SK-N-SH (cell line): ENCODE measurements around the gene ATP6V0B. TPM values are rescaled to one million over a fixed set of nuclear protein-coding genes. Genes with fewer than 3 reads are reported as not detected.

Experiments used
- CTCF ChIA-PET: fragments of 300-600, 350-600 bp; formaldehyde crosslinking; extraction: SDS; loops from one replicate; lab custom pipeline; 2021; lab: Yijun Ruan, JAX
- POLR2A ChIA-PET: fragments of 350-600 bp; sonication (Branson Sonifier 250); formaldehyde crosslinking; extraction: SDS; loops from one replicate; lab custom pipeline; 2020; ENCODE audit warnings: antibody characterized with exemption, inconsistent platforms; lab: Yijun Ruan, JAX
- DNase-seq: peaks from one replicate; pipeline ENCODE4 v3.0.0; 2012
- H2AFZ ChIP-seq: fragments of 200-600 bp; sonication (generic); 2 replicates; pipeline ENCODE4 v1.8.1; 2016; ENCODE audit warnings: antibody characterized with exemption, mild to moderate bottlenecking, low read depth
- H3F3A ChIP-seq: fragments of 200-600 bp; sonication (generic); replicated peaks from 2 replicates; pipeline ENCODE3; 2016; ENCODE audit warnings: antibody characterized with exemption, mild to moderate bottlenecking; ENCODE audit not compliant: insufficient read depth
- H3K27ac ChIP-seq, 2 experiments: fragments of 200-500 bp in 1 of 2; fragments of 200-600 bp in 1 of 2; sonication (Bioruptor generic) in 1 of 2; sonication (generic), shearing (Covaris generic) in 1 of 2; 2 replicates each; pipeline versions ENCODE4 v1.5.1 to v1.6.1; 2014 to 2016; ENCODE audit warnings: low read depth in 2 of 2, inconsistent platforms in 1 of 2, low read length in 1 of 2, mild to moderate bottlenecking in 1 of 2, mixed read lengths in 1 of 2
- H3K27me3 ChIP-seq: fragments of 200-600 bp; sonication (generic), shearing (Covaris generic); 2 replicates; pipeline ENCODE4 v1.6.1; 2016; ENCODE audit warnings: mixed run types; ENCODE audit not compliant: insufficient read depth
- H3K36me3 ChIP-seq, 2 experiments: fragments of 200-500 bp in 1 of 2; fragments of 200-600 bp in 1 of 2; sonication (Bioruptor generic) in 1 of 2; sonication (generic) in 1 of 2; replicated peaks in 1 of 2; 2 replicates each; pipeline versions ENCODE3 to v1.5.1; 2014 to 2016; ENCODE audit warnings: low read length in 1 of 2, mild to moderate bottlenecking in 1 of 2; ENCODE audit not compliant: insufficient read depth in 2 of 2, control insufficient read depth in 1 of 2
- H3K4me1 ChIP-seq, 2 experiments: fragments of 200-500 bp in 1 of 2; fragments of 200-600 bp in 1 of 2; sonication (Bioruptor generic) in 1 of 2; sonication (generic), shearing (Covaris generic) in 1 of 2; 2 replicates each; pipeline versions ENCODE4 v1.5.1 to v1.6.1; 2014 to 2016; ENCODE audit warnings: low read depth in 1 of 2, low read length in 1 of 2, mixed run types in 1 of 2; ENCODE audit not compliant: insufficient read depth in 2 of 2, control insufficient read depth in 1 of 2
- H3K4me2 ChIP-seq: fragments of 200-600 bp; sonication (generic), shearing (Covaris generic); 2 replicates; pipeline ENCODE4 v1.6.1; 2017; ENCODE audit warnings: mixed run types
- H3K4me3 ChIP-seq, 2 experiments: fragments of 200-500 bp in 1 of 2; fragments of 200-600 bp in 1 of 2; sonication (Bioruptor generic) in 1 of 2; sonication (generic), shearing (Covaris generic) in 1 of 2; 2 replicates each; pipeline versions ENCODE4 v1.5.1 to v1.8.1; 2014 to 2016; ENCODE audit warnings: low read depth in 2 of 2, inconsistent platforms in 1 of 2, low read length in 1 of 2, mild to moderate bottlenecking in 1 of 2, mixed read lengths in 1 of 2, moderate library complexity in 1 of 2
- H3K79me2 ChIP-seq: fragments of 200-600 bp; sonication (generic); 2 replicates; pipeline ENCODE4 v1.8.1; 2017; ENCODE audit warnings: mild to moderate bottlenecking; ENCODE audit not compliant: insufficient read depth
- H3K9ac ChIP-seq: fragments of 200-600 bp; sonication (generic); 2 replicates; pipeline ENCODE4 v1.6.1; 2017; ENCODE audit warnings: mixed run types
- H3K9me2 ChIP-seq: fragments of 200-600 bp; sonication (generic); 2 replicates; pipeline ENCODE4 v1.6.1; 2017; ENCODE audit warnings: mixed run types
- H3K9me3 ChIP-seq: fragments of 200-600 bp; sonication (generic); 2 replicates; pipeline ENCODE4 v1.6.1; 2017; ENCODE audit warnings: mixed run types, mild to moderate bottlenecking, moderate library complexity
- H4K20me1 ChIP-seq: fragments of 200-600 bp; sonication (generic); 2 replicates; pipeline ENCODE4 v1.6.1; 2017; ENCODE audit warnings: mild to moderate bottlenecking, mixed run types; ENCODE audit not compliant: insufficient read depth
- ELF1 ChIP-seq: IDR thresholded peaks from 2 replicates; pipeline ENCODE4 v1.4.0; 2012
- EP300 ChIP-seq, 2 experiments: IDR thresholded peaks; 2 replicates each; pipeline versions ENCODE4 v1.4.0 to v1.6.1; 2012; ENCODE audit warnings: borderline replicate concordance in 1 of 2, low read depth in 1 of 2, low read length in 1 of 2
- FOXM1 ChIP-seq: IDR thresholded peaks from 2 replicates; pipeline ENCODE4 v1.4.0; 2012; ENCODE audit warnings: low read depth, mild to moderate bottlenecking
- GABPA ChIP-seq: IDR thresholded peaks from 2 replicates; pipeline ENCODE4 v1.4.0; 2012; ENCODE audit warnings: low read depth, mild to moderate bottlenecking
- POLR2AphosphoS5 ChIP-seq: IDR thresholded peaks from 2 replicates; pipeline ENCODE4 v1.6.1; 2012; ENCODE audit warnings: low read depth, low read length
- RAD21 ChIP-seq: IDR thresholded peaks from 2 replicates; pipeline ENCODE4 v1.6.1; 2012; ENCODE audit warnings: mild to moderate bottlenecking, low read length
- TEAD4 ChIP-seq: IDR thresholded peaks from 2 replicates; pipeline ENCODE4 v1.4.0; 2012; ENCODE audit warnings: mild to moderate bottlenecking, borderline replicate concordance; ENCODE audit not compliant: insufficient read depth
- YY1 ChIP-seq: IDR thresholded peaks from 2 replicates; pipeline ENCODE4 v1.4.0; 2012; ENCODE audit warnings: low read depth, mild to moderate bottlenecking
- WGBS: methylation state at CpG from one replicate; pipeline ENCODE4 v1.1.6; 2017; ENCODE audit warnings: low lambda C conversion rate; 5-methylcytosine and 5-hydroxymethylcytosine counted together
- polyA plus RNA-seq, 3 experiments: library from polyadenylated mRNA; depleted of rRNA; stranded (reverse); fragments of >200 nt; gene quantifications; 2 replicates each; pipeline ENCODE4 v1.2.3, GENCODE V29; 2012
- TF ChIP-seq, protein P1 (sequence below): fragments of 200-600 bp; sonication (generic); IDR thresholded peaks from 2 replicates; pipeline ENCODE4 v1.6.1; 2017; ENCODE audit warnings: antibody characterized with exemption, mild to moderate bottlenecking, moderate library complexity
- TF ChIP-seq, protein P2 (sequence below): IDR thresholded peaks from 2 replicates; pipeline ENCODE4 v1.4.0; 2012; ENCODE audit warnings: low read depth, borderline replicate concordance
- TF ChIP-seq, protein P3 (sequence below): fragments of 150-350 bp; IDR thresholded peaks from 2 replicates; pipeline ENCODE4 v1.6.1; 2016; ENCODE audit warnings: mild to moderate bottlenecking, low read depth, low read length

ATP6V0B gene
- polyA plus RNA-seq, 1 of the 3 experiments (the other 2 are of a cell fraction) = 180 TPM

DNA sequence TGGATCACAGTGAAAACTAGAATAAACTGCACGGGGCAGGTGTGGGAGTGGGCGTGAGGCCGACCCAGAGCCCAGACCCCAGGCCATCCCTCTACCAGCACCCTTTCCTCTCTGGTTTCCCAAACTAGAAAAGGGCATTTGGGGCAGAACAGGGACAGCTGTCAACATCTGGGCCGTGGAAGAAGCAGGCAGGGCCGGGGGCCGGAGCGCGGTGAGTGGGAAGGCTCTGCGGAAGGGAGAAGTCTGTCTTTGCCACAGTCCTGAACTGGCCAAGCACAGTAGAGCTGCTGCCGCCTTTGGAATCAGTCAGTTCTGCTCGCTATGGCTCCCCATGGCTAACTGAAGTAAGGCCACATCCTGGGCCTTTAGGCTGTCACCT, 23.2 kb downstream of the ATP6V0B start:
- TF ChIP-seq RAD21 (no peak), TEAD4 (no peak), GABPA (no peak), EP300 (IDR thresholded peaks at IDR 0.05; ENCODE audit: borderline replicate concordance in 1 of 2, low read depth in 1 of 2, low read length in 1 of 2) (no peak)
- TF ChIP-seq, protein P1, sequence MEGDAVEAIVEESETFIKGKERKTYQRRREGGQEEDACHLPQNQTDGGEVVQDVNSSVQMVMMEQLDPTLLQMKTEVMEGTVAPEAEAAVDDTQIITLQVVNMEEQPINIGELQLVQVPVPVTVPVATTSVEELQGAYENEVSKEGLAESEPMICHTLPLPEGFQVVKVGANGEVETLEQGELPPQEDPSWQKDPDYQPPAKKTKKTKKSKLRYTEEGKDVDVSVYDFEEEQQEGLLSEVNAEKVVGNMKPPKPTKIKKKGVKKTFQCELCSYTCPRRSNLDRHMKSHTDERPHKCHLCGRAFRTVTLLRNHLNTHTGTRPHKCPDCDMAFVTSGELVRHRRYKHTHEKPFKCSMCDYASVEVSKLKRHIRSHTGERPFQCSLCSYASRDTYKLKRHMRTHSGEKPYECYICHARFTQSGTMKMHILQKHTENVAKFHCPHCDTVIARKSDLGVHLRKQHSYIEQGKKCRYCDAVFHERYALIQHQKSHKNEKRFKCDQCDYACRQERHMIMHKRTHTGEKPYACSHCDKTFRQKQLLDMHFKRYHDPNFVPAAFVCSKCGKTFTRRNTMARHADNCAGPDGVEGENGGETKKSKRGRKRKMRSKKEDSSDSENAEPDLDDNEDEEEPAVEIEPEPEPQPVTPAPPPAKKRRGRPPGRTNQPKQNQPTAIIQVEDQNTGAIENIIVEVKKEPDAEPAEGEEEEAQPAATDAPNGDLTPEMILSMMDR = no peak
- TF ChIP-seq, protein P2, sequence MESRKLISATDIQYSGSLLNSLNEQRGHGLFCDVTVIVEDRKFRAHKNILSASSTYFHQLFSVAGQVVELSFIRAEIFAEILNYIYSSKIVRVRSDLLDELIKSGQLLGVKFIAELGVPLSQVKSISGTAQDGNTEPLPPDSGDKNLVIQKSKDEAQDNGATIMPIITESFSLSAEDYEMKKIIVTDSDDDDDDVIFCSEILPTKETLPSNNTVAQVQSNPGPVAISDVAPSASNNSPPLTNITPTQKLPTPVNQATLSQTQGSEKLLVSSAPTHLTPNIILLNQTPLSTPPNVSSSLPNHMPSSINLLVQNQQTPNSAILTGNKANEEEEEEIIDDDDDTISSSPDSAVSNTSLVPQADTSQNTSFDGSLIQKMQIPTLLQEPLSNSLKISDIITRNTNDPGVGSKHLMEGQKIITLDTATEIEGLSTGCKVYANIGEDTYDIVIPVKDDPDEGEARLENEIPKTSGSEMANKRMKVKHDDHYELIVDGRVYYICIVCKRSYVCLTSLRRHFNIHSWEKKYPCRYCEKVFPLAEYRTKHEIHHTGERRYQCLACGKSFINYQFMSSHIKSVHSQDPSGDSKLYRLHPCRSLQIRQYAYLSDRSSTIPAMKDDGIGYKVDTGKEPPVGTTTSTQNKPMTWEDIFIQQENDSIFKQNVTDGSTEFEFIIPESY = no peak
- Histone ChIP-seq H4K20me1 (no peaks in the 10 kb centered on the region), H3F3A (peaks cover 4% of the 10 kb centered on the region), H3K27me3 (no peaks in the 10 kb centered on the region), H2AFZ (no peak overlapping the region), H3K4me1 (peaks cover 0 to 63% of the 10 kb centered on the region in 2 experiments; a peak in 2 of 4 replicates), H3K9me2 (no peaks in the 10 kb centered on the region), H3K36me3 (no peaks in the 10 kb centered on the region), H3K9me3 (no peaks in the 10 kb centered on the region), H3K4me3 (no peak overlapping the region), H3K27ac (peak overlapping the region in 1 of 2 experiments; percentile 99; a peak in 2 of 4 replicates), H3K9ac (no peak overlapping the region), H3K79me2 (no peaks in the 10 kb centered on the region), H3K4me2 (no peak overlapping the region)
- ChIA-PET CTCF (interaction anchor here (4.3 to 20.6 kb wide), 2 partner anchors 28 to 50 kb away, joined by 21 to 598 read pairs; partner anchors contain the start of gene SLC6A9), POLR2A (no interaction called here)
- no peak for DNase-seq
- WGBS = 94% methylated on average over 10 of the region's 11 CpGs

DNA sequence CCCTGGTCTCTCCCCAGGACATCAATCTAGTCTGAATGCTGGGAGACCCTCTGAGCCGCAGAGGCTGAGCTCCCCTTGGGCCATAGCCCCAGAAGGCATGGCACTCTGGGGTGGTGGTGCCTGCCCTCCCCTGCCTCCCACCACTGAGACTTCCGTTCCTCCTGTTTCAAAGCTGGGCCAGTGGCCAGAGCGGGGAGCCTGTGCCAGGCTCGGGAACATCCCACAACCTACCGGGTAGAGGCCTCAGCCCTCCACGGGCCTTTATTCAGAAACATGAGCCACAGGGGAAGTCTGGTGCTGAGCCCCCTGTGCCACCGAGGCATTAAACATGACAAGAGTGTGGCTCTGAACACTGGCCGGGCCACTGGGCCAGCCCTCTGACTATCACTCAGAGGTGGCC, 24.7 kb downstream of the ATP6V0B start:
- H3K9ac ChIP-seq = no peak overlapping the region
- H3K4me1 ChIP-seq = peaks cover 0 to 59% of the 10 kb centered on the region in 2 experiments; a peak in 2 of 4 replicates
- no peaks in the 10 kb centered on the region for H3K9me2 ChIP-seq
- no peak overlapping the region for H2AFZ ChIP-seq
- no peaks in the 10 kb centered on the region for H3K36me3 ChIP-seq
- no peak for DNase-seq
- H3K4me3 ChIP-seq = no peak overlapping the region
- no peaks in the 10 kb centered on the region for H3K79me2 ChIP-seq
- H3K9me3 ChIP-seq = no peaks in the 10 kb centered on the region
- no peaks in the 10 kb centered on the region for H3F3A ChIP-seq
- peak overlapping the region in 1 of 2 experiments; percentile 50; a peak in 1 of 4 replicates for H3K27ac ChIP-seq
- ChIA-PET POLR2A (no interaction called here), CTCF (interaction anchor here (1.0 to 20.6 kb wide), 4 partner anchors 26 to 489 kb away, joined by 3 to 598 read pairs (median 12); partner anchors contain the start of gene SLC6A9)
- H3K4me2 ChIP-seq = no peak overlapping the region
- no peaks in the 10 kb centered on the region for H3K27me3 ChIP-seq
- H4K20me1 ChIP-seq = no peaks in the 10 kb centered on the region
- TF ChIP-seq YY1 (no peak), TEAD4 (no peak), FOXM1 (no peak), ELF1 (no peak), POLR2AphosphoS5 (no peak)
- TF ChIP-seq, protein P3, sequence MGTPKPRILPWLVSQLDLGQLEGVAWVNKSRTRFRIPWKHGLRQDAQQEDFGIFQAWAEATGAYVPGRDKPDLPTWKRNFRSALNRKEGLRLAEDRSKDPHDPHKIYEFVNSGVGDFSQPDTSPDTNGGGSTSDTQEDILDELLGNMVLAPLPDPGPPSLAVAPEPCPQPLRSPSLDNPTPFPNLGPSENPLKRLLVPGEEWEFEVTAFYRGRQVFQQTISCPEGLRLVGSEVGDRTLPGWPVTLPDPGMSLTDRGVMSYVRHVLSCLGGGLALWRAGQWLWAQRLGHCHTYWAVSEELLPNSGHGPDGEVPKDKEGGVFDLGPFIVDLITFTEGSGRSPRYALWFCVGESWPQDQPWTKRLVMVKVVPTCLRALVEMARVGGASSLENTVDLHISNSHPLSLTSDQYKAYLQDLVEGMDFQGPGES = no peak
- TF ChIP-seq, all 33 proteins: peak for 0
- 90% methylated on average over 3 of the region's 8 CpGs for WGBS
